Stimulated activated CD4-positive, alpha-beta T cell treated with anti-CD3 and anti-CD28 coated beads, Interleukin-4, amount 100 ng/mL, for 24 hours (primary cell): ENCODE measurements around the gene PACRG.

ENCODE experiments used
- DNase-seq: peaks from one replicate; pipeline ENCODE4 v3.0.0-alpha.2; 2020

Gene PACRG

GRCh38 chr6:163324688-163325389 lies 597.1 kb downstream of the PACRG start:
- no peak for DNase-seq

DNA sequence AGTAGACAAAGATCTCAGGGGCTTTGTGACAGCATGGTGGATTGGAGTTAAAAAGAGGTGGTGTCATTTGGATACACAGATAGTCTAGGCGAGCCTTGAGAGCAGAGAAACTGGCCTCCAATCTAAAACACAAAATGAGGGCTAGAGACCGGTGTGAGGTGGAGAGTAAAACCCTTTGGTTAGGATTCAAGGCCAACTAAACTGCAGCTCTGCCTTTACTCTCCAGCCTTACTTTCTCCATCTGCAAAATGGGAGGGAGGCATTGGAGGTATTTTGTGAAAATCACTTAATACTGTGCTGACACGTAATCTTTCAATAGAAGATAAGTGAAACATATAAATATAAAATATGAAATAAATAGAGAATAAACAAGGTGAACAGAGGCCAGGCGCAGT lies 597.6 kb downstream of the PACRG start:
- no peak for DNase-seq

GRCh38 chr6:163327165-163327880 lies 599.5 kb downstream of the PACRG start:
- no peak for DNase-seq

DNA sequence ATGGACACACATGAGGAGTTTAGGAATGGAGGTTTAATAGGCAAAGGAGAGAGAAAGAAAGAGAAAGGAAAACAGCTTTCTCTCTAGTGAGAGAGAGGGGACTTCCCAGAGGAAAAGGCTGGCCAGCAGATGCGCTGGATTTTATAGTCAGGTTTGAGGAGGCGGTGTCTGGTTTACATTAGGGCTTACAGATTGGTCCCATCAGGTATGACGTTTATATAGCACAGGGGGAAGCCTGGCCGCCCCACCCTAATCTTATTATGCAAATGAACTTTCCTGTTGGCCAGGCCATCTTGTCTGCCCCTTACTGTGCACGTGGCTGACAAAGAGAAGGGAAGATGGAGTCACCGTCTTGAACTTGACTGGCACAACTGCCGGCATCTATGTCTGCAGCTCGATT lies 600.1 kb downstream of the PACRG start:
- DNase-seq, result no peak

- DNase-seq, result no peak
Measured at GRCh38 chr6:163328411-163328810, 600.6 kb downstream of the PACRG start.

DNA sequence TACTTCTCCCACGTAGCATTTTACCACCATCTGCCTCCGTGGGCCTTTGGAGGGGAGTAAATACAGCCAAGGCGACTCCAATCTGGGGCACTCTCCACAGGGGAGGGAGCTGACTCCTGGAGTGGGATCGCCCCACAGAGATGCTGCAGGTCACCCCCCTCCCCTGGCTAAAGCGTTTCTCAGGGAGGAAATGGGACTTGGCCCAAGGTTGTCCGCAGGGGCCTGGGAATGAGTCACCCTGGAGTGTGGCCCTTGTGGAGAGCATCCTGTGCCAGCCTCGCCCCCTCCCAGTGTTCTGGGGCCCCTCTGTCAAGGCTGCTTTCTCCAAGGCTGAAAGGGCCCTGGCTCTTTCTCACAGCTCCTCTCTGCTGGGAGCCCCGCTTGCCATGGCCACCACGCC lies 602.2 kb downstream of the PACRG start:
- DNase-seq, result no peak

DNA sequence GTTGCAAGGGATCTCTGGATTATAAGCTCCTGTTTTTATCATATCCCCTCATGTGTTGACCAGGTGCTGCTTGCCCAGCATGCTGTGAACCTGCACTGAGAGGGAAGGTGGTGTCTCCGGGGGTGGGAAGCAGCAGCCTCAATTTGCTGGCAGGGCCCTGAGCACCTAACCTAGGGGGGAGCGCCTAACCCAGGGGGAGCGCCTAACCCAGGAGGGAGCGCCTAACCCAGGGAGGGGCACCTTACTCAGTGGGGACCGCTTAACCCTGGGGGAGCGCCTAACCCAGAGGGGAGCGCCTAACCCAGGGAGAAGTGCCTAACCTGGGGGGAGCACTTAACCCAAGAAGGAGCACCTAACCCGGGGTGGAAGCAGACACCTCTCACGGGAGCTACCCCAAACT lies 603.5 kb downstream of the PACRG start:
- no peak for DNase-seq

DNA sequence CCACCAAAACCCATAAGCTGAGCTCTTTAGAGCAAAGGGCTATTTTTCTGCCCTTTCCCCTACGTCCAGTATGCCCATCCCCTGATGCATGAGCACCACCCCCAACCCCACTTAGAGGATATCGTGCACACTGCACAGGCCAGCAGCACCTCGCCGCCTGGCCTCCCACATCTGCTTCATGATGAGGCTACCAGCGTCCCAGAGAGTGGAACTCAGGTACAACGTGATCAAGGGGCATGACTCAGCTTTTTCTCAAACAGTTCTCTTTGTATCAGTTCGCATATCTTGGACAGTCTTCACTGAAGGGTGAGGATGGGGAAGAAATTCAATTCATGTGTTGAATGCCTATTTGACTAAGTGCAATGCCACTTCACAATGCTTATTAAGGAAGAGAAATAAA lies 604.8 kb downstream of the PACRG start:
- DNase-seq, result no peak

DNA sequence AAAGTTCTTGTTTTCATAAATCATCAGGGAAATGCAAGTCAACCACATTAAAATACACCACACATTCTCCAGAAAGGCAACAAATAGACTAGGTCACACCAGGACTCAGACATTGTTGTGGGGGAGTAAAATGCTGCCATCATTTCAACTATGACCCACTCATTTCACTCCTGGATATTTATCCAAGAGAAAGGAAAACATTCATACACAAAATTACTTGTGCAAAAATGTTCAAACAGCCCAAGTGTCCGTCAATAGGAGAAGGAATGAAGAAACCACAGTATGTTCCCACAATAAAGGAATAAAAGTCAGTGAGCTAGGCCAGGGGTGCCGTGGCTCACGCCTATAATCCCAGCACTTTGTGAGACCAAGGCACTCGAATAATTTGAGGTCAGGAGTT lies 605.3 kb downstream of the PACRG start:
- no peak for DNase-seq

DNA sequence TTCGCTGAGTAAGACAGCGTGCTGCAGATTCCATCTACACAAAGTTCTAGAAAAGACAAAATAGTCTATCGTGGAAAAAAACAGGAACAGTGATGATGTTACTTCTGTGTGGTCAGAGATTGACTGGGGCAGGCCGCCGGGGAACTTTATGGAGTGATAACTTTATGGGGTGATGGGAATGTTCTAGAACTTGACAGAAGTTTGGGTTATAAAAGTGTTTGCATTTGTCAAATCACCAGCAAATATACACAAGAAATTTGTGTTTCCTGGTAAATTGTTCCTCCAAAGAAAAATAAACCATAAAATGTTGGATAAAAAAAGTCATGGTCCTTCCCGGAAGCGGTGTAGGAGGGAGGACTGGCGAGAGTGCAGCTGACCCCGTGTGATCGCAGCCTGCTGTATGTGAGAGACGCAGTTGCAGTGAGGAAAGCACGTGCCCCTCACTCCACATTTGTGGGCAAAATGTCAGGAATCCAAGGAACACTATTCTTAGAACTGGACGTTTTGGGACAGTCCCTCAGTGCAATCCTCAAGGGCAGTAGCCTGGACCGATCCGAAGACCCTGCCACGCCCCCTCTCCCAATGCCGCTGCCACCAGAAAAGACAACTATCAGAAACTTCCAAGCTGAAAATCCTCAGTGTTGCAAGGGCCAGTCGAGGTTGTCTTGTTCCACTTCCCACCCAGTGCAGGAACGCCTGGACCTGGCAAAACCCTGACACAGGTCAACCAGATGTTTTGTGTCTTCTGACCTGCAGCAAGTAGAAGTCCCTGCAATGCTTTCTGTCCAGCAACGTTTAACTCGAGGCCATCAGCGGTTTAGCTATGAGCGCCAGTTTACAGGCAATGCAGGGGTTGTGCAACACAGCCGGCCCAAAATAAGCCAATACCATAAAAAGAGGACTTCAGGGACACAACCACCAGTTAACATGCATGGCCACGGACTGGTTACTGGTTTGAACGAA lies 606.2 kb downstream of the PACRG start:
- DNase-seq, result no peak

DNA sequence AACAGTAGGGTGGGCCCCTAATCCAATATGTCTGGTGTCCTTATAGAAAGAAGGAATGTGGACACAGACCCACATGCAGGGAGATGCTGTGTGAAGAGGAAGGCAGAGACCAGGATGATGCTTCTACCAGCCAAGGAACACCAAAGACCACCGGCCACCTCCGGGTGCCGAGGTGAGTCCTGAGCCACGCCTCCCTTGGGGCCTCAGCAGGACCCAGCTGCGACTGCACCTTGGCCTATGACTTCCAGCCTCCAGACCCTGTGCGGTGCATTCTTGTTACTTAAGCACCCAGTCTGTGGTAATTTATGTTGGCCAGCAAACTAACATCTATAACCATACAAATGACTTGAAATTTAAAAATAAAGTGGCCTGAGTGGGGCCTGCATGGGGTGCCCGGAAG lies 607.3 kb downstream of the PACRG start:
- no peak for DNase-seq

DNA sequence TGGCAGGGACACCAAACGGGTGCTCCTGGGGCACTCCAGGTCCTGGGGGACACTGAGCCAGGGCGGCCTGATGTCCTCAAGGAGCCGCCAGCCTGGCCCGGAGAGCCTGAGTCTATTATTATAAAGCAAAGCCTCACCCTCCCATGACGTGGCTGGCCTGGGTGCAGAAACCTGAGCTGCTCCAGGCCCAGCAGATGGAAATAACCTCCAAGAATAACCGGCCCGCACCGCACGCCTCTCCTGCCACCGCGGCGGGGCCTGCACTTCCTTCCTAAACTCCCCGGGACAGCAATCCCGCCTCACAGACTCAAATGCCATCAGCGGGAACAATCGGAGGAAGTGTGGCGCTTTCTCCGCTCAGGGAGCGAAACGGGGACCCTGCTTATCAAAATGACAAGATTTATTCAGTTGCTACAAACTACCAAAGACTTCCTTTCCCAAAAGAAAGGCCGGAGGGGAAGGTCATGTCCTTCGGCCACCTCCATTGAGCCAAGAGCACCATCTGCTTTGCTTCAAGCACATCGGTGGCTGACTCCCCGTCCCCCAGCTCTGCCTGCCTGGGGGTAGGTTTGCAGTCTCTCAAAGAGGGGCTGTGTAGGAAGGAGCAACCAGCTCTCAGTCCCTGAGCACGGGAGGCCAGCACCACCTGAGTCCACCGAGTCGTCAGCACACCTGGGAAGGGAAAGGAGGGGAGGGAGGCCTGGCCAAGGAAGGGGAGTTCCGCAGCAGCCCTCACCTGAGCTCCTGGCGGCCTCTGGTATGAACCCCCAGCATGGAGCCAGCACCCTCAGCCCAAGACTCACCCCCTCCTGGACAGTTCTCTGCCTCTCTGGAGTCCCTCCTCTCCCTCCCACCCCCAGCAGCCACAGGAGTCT lies 608.1 kb downstream of the PACRG start:
- no peak for DNase-seq

GRCh38 chr6:163336961-163337360 lies 609.2 kb downstream of the PACRG start:
- DNase-seq, result no peak

DNA sequence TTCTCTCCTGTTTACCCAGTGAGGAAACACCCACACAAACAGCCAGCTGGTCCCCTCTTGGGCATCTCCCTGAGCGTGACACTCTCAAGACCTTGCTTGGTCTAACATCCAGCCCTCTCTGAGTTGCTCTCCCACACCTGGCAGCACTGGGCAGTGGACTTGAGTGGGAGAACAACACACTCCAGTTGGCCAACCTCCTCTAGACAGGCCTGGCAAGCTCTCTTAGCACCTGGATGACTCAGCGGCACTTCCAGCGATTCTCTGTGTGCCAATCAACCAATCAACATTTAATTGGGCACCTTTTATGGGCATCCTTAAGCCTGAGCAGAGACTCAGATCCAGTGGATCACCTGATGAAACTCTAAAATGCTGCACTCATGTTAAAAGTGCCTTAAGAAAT lies 610.2 kb downstream of the PACRG start:
- DNase-seq, result no peak

DNA sequence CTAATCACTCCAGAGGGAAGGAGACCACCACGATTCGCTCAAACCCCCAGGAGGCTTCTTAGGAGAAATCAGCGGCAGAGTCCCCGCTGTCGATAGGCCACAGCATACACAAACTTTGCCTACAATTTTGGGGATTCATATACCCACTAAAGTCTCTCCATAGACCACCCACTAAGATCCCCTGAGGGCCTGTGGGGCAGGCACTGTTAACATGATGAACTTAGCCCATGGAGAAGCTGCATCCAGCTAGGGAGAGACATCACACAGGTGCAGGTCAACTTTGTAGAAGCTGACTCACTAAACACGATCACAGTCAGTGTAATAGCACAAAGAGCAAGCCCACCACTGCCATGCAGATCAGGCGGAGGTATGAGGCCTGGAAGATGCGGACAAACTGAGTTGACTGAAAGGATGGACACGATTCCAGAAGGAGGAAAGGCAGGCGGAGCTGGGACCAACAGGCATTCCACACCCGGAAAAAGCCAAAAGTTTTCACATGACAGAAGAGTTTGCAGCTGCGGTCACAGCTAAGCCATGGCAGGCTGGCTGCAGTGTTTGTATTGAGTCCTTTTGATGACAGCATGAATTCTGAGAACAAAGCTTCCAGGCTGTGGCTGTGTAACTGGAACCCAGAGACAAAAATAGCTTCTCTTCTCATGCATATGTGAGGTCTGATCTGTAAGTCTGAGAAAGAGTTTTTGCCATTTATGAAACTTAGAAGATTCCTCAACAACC lies 611.1 kb downstream of the PACRG start:
- no peak for DNase-seq

- DNase-seq, result no peak
Measured at GRCh38 chr6:163339466-163339865, 611.7 kb downstream of the PACRG start.

- DNase-seq, result no peak
Measured at GRCh38 chr6:163340201-163340887, 612.6 kb downstream of the PACRG start.

GRCh38 chr6:163341224-163342061 lies 613.7 kb downstream of the PACRG start:
- DNase-seq, result no peak

GRCh38 chr6:163342571-163343539 lies 615.1 kb downstream of the PACRG start:
- no peak for DNase-seq
